Pons (tissue), 1 donor: ENCODE results near the gene INVS.
A peak's percentile ranks its signal among the peaks of the same experiment; 100 is the strongest.
"Not testable (repeated sequence)": the region's sequence is repeated elsewhere in the genome, so short reads cannot be mapped to it uniquely, and the experiment has no call there.

Experiments
- DNase-seq: peaks from one replicate; pipeline ENCODE4 v3.0.0-alpha.2; 2016; ENCODE audit warnings: low spot score

INVS gene

DNA sequence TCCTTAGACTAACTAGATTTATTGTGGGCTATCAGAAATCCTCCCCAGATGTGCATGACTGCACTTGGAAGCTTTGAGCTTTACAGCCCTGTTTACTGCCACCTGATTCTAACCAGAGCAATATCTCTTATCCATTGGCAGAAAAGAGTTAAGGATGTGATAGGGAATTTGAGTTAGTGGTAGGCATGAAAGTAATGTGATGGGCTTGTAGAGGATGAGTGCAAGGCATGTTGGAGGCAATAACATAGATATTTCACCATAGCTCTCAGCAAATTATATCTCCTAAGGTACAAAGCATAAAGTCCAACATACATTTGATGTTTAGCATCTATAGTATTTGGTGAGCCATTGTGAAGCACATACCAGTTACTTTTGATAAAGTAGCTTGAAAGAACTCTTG, 103.8 kb downstream of the INVS start:
- DNase-seq, result no peak

DNA sequence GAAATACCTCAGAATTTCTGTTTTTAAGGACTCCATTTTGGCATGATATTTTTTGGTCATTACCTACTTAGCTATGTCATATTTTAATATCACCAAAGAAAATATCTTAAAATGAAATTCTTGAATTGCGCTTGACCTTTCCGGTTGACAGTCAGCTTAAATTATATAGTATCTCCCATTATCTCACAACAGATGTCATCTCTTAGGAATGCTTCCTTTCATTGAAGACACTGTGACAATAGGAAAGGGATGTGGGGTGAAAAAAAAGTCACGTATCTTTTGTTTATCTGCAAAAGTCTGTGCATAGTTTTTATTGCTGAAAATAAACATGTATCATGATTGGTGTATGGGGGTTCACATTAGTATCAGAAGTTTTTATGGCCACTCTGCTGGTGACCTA, 105.8 kb downstream of the INVS start:
- no peak for DNase-seq

DNA sequence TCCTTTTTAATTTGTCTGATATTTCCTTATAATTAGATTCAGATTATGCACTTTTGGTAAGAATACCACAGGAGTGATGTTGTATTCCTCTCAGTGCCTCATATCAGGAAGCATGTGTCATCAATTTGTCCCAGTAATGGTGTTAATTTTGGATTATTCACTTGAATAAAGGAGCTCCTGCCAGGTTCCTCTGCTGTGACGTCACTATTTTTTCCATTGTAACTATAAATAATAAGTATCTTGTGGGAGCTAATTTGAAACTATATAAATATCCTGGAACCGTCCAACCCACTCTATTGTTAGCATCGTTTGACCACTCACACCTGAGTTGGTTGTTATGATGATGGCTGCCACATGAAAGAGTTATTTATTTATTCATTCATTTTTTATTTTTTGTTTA, 107.9 kb downstream of the INVS start:
- DNase-seq, result no peak

DNA sequence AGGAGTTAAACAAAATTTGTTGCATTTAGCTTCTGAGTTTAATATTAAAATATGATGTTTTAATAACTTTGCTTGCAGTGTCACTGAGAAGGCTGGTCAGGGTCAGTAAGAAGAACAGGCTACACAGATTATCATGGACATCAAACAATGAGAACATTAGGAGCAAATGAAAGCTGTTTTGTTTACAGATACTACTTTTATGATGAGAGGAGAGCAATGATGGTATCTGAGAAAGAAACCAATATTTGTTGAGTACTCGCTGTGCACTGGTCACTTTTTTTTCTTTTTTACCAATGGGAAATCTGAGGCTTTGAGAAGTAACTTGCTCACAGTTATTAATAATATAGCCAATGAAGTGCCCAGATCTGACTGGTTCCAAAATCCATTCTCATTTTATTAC, 109.6 kb downstream of the INVS start:
- DNase-seq, result no peak

DNA sequence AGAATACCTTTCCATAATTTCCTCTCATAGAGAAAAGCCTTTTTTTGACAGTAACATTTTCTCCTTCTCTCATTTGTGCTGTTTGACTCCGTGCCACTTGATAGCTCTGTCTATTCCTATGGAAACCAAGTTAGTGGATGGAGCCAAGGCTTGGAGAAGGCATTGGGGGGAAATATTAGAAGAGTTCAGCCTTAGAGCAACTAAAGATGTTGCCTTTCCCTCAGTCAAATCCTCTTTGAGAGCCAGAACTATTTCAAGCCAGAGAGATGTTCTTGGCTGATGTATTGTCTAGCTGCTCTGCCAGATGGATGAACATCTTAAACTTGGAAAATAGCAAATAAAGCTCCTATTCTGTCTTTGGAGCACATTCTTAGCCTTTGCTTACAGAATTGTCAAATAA, 112.4 kb downstream of the INVS start:
- DNase-seq, result peak; percentile 36

DNA sequence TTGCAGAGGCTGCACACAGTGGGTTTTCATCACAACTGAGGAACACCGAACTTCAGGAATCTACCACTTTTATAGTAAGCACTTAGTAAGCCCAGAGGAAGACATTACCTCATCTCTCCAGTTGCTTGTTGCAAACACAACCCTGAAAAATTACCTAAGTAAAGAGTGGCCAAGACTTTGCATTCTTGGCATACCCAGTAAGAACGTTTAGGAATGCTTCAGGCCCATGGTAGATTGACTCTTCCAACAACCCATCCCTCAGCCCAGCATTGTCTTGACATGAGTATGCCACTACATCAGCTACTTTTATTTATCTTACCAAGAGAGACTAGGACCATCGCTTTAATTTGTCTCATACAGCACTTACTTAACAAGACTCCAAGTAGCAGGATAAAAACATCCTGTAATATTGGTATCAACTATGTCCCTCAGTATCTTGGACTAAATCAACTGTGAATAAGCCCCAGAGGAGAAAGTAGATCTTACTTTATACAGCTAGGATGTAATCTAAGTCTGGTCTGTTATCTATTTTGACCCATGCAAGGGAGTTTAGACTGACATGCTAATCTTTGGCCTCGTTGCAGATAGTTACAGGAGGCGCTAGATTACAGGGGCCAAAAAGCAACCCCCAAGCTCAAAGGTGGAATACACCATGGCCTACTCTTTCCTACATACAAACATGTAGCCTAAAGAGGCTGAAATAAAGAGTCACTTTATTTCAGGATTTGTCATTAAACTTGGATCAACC, 114.9 kb downstream of the INVS start:
- DNase-seq, result no peak

DNA sequence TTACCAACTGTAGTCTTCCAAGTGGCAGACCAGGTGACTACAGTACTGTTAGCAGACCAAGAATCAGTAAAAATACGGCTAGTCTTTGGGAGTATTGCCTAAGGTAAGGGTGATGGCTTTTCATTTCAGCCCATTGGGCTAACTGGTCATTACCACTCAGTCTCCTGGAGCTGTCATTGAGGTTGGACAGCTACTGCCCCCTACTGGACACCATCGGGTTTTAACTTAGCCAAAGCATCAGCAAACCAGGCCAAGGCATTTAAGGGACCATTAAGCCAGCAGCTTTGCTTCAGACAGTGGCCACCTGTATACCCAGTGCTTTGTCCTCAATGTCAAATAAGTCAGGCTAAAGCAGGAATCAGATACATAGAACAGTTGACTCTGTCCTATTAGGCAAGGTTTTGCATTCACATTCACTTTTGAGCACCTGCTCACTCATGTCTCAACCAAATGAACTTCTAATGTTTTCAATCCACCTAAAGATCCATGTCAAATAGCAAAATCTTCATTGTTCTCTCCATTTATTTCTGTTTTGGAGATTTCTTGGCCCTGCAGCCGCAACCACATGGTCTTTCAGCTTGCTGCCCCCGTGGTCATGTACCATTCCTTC, 117.2 kb downstream of the INVS start:
- peak; percentile 58 for DNase-seq

DNA sequence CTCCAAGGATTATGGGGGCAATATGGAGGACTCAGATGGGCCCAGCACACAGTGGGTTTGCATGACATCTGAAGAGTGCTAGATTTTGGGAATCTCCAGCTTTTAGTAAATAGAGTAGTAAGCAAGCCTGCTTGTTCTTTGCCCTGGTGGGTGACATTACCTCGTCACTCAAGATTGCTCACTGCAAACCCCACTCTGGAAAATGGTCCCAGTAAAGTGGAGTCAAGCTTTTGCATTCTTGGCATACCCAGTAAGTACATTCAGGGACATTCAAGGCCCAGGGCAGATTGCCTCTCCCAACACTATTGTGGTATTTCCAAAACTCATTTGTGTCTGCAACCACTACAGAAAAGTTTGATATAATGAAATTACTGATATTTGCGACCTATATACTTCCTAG, 118.5 kb downstream of the INVS start:
- DNase-seq, result no peak

DNA sequence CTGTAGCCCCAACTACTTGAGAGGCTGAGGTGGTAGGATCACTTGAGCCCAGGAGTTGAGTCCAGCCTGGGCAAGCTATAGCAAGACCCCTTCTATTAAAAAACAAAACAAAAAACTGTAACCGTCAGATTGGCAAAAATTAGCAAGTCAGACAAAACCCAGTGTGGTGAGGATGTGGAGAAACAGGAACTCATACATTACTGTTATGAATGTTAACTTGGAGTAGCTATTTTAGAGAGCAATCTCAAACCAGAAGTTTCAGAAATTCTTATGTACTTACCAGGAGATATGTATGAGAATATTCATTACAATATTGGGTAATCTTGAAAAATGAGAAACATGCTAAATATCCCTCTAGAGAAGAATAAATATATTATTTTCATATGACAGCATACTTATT, 120.3 kb downstream of the INVS start:
- no peak for DNase-seq

DNA sequence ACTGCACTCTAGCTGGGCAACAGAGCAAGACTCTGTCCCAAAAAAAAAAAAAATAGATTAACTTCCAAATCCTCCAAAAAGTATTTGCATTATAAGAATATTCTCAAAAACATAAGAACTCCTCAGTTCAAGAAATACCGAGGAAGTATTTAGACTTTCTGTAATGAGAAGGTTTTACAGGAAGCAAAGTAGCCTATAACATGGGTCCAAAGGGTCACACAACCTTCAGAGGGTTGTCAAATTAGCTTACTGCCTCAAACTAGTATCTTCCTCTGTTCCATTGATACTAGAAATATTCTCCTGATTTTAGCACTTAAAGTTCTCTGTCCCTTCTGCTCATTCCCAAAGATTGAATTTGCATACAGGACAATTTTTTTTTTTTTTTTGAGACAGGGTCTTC, 121.9 kb downstream of the INVS start:
- no peak for DNase-seq

DNA sequence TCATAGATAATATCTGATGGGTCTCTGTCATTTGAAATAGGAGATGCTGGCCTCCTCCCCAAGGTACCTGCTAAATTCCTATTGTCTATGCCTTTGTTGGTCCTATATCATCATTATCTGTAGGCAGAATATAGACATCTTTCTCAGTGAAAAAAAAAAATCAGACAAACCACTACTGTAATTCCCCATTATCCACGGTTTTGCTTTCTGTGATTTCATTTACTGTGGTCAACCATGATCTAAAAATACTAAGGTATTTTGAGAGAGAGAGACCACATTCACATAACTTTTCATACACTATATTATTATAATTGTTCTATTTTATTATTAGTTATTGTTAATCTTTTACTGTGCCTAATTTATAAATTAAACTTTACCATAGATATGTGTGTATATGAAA, 122.5 kb downstream of the INVS start:
- DNase-seq, result no peak

DNA sequence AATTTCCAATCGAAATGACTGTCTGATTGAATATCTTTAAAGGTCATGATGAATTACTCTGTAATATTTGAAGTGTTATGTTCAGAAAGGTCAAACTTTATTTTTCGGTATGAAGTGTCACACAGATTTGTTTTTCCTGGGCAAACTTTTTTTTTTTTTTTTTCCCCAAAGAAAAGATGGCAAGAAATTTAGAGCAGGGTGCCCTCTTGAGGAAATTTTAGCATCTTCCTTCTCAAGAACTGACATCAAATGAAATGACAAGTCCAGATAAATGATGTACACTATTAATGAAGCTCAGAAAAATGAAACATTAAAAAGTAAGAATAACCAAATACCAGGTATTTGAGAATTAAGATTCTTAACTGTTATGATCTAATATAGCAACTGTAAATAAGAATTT, 123.6 kb downstream of the INVS start:
- peak; percentile 52 for DNase-seq

DNA sequence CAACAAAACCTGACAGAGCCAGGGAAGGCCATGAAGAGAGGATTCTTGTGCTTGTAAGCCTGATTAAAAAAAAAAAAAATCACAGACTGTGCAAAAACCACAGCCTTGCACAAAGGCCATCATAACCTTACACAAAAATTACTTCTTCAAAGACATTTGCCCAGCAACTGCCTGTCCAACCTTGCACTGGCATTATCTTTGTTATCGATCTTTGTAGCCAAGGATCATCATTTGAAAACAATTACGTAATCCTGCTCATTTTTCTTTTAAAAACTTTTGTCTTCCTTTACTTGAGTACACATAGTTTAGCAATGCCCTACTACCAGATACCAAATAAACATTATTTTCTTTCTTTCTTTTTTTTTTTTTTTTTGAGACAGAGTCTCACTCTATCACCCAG, 128.6 kb downstream of the INVS start:
- no peak for DNase-seq

DNA sequence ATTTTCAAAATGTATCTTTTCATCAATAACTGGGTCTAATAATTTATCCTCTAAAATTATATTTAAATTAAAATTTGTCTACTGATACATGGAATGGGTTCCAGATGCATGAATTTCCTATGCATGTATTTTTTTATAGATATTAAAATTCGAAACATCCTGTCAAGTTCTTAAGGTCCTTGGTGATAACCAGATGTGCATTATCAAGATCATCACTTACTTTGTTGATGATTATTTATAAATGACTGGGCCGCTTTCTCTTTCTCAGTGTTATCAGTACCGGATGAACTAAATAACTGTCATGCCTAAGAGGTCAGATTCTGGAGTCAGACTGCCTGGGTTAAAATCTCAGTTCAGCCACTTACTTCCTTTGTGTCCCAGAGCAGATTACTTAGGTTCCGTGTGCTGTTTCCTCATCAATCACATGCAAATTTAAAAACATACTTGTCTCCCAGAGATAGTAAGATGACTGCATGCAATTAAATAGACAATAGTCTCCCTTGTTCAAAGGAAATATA, 129.4 kb downstream of the INVS start:
- no peak for DNase-seq

DNA sequence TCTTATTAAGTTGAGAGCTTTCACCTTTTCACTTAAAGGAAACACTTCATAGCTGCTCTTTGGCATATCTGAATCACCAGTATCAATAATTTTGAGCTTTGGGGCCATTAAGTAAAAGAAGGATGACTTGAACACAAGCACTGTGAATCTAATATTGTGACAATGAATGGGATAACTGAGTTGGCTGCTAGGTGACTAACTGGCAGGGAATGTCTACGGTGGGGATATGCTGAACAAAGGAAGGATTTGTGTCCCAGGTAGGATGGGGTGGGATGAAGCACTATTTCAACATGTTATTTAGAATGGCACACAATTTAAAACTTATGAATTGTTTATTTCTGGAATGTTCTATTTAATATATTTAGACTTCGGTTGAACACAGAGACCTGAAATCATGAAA, 130.1 kb downstream of the INVS start:
- no peak for DNase-seq

DNA sequence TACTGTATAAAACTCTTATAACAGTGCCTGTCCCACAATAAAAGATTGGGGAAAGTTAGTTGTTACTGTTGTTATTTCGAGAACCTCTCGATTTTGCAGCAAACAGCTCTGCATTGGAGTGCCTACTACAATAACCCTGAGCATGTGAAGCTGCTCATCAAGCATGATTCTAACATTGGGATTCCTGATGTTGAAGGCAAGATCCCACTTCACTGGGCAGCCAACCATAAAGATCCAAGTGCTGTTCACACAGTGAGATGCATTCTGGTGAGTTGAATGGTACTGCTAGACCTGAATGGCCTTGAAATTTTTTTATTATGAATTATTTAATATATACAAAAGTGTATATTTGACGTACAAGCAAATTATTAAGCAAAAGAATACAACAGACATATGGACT, 130.5 kb downstream of the INVS start:
- no peak for DNase-seq

DNA sequence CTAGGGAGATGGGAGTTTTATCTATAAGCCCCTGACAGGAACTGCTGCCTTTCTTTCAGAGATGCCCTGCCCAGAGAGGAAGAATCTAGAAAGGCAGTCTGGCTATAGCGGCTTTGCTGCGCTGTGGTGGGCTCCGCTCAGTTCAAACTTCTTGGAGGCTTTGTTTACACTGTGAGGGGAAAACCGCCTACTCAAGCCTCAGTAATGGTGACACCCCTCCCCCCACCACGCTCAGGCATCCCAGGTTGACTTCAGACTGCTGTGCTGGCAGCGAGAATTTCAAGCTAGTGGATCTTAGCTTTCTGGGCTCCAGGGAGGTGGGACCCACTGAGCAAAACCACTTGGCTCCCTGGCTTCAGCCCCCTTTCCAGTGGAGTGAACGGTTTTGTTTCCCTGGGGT, 137.9 kb downstream of the INVS start:
- DNase-seq, result not testable (repeated sequence)

DNA sequence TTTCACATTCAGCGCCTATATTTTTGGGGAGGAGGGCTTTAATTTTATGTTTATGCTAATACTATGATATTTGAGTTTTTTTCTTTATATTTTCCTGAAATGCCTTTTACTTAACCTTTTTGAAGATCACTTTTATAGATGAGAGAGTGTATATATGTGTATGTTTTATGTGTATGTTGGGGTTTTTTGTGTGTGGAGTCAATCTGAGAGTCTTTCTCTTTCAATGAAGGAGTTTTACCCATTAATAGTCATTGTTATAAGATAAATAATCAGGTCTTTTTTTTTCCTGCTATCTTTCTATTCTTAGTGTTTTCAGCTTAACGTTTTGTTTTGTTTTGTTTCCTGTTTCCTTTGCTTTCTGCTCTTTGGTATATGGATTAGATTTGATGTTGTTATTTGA, 141.5 kb downstream of the INVS start:
- no peak for DNase-seq

DNA sequence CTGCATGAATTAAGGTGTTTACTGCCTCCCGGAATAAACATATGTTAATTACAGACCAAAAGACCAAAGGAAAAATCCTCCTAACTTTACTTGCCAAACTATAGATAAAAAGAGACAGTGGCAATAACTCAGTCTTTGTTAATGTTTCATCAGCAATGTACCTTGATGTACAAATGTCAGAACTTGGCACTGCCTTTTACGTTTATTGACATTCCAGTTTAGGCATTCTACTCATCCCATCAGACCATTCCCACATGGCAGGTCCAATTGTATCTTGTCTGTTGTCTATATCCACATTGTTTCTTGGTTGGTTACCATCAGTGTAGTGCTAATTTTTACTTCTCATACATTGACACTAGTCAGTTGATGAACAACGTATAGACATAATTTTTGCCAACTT, 168.2 kb downstream of the INVS start:
- no peak for DNase-seq

DNA sequence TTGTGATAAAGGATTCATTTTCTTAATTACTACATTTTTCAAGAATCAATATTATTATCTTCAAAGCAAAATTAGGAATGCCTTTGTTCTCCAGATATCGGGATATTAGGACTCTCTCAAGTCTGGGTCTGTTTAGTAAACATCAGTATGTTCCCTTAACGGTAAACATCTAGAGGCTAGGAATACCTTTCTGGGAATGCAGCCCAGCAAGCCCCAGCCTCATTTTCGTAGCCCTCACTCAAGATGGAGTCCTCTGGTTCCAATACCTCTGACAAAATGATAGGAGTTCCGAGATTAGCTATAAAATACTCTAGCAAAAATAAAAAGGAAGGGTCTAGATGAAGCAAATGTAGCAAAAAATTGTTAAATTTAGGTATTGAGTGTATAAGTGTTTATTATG, 169.2 kb downstream of the INVS start:
- no peak for DNase-seq

DNA sequence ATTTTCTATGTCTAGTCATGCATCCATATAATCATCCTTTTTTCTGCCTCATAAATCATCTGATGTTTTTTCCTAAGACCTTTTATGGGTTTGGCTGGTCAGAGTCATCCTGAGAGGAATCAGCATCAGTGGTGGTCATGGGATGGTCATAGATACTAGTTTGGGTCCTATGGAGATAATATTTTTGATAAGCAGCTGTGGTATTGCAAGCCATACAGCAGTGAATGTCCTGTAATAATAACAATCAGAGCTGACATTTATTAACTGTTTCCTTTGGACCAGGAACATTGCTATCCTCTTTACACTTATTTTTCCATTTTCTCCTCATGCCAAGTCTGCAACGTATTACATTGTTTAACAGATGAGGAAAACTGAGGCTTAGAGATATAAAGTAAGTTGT, 170.6 kb downstream of the INVS start:
- DNase-seq, result no peak

DNA sequence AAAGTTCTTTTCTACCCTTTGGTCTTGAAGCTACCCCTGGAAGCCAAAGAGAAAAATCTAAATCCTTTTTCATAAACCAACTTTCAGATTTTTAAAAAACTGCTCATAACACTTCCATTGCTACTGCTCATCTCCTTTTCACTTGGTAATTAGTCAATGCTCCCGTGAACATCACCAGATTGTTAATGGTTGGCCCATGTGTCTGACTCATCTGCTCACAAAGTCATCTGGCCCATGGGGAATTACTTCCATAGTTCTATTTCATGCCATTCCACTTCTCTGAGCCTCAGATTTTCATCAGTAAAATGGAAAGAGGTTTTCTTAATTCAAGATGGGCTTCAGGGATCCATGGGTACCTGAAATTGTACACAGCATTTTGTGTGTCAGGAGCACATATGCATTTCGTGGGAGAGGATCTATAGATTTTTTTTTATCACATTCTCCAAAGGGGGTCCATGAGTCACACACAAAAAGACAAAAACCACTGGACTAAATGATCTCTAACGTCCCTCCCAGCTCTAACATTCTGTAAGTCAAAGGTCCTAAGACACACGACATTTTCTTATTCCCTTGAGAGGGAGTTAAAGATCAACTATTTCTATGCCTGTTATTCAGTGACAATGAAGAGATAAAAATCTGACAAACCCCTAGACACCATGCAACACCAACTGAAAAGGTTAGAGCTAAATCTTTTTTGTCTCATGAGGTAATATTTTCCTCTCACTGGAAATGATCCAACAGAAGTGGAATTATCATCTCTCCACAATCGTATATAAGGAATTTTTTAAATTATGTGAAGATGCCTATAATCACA, 178.3 kb downstream of the INVS start:
- DNase-seq, result no peak

DNA sequence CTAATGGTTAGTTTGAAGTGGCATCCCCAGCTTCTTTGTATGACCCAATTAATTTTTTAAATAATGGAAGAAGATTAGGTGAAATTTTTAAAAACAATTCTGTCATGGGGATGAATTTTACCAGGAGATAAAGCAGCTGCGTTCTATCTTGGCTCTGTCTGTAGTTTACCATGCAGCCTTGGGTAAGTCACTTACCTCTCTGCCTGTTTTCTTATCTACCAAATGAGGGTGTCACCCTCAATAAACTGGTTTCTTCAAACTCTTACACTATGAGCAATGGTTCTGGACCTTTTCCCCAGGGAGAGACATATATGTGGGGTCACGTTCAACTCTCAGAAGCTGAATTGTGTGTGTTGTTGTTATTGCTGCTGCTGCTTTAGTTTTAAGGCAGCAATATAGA, 182.0 kb downstream of the INVS start:
- no peak for DNase-seq
